Suprapubic skin (tissue), 4 donors: Measurements from ENCODE around the gene DAAM1. TPM values are rescaled to one million over a fixed set of nuclear protein-coding genes. Genes with fewer than 3 reads are reported as not detected.
A peak's percentile ranks its signal among the peaks of the same experiment; 100 is the strongest.

ENCODE experiments used
- DNase-seq, 2 donors: peaks; one replicate each; pipeline ENCODE4 v3.0.0-alpha.2; 2019; ENCODE audit warnings: low spot score in 2 of 2
- H3K27ac ChIP-seq: fragments of 200-600 bp; sonication (generic); one replicate; pipeline ENCODE4 v1.5.1; 2019
- H3K27me3 ChIP-seq: fragments of 200-600 bp; sonication (generic); one replicate; pipeline ENCODE4 v1.5.1; 2019
- H3K36me3 ChIP-seq: fragments of 200-600 bp; sonication (generic); one replicate; pipeline ENCODE4 v1.5.1; 2019
- H3K4me1 ChIP-seq: fragments of 200-600 bp; sonication (generic); one replicate; pipeline ENCODE4 v1.5.1; 2019
- H3K4me3 ChIP-seq: fragments of 200-600 bp; sonication (generic); one replicate; pipeline ENCODE4 v1.5.1; 2019; ENCODE audit warnings: mild to moderate bottlenecking
- H3K9me3 ChIP-seq: fragments of 200-600 bp; sonication (generic); one replicate; pipeline ENCODE4 v1.5.1; 2019
- CTCF ChIP-seq, 2 donors: fragments of 200-600 bp in 1 of 2; fragments of 450-650 bp in 1 of 2; sonication (generic) in 1 of 2; IDR thresholded peaks; one replicate each; pipeline ENCODE4 v1.5.1; 2016 to 2019; ENCODE audit warnings: antibody characterized with exemption in 2 of 2, mild to moderate bottlenecking in 1 of 2, moderate library complexity in 1 of 2
- EP300 ChIP-seq: sonication (generic); formaldehyde crosslinking; IDR thresholded peaks from one replicate; pipeline ENCODE4 v1.6.1; 2017; ENCODE audit warnings: antibody characterized with exemption
- POLR2A ChIP-seq, 2 donors: fragments of 450-650 bp; IDR thresholded peaks; one replicate each; pipeline ENCODE4 v1.6.1; 2017; ENCODE audit warnings: antibody characterized with exemption in 2 of 2, mild to moderate bottlenecking in 2 of 2, moderate library complexity in 2 of 2
- POLR2AphosphoS5 ChIP-seq, 3 donors: sonication (generic); formaldehyde crosslinking; IDR thresholded peaks; one replicate each; pipeline ENCODE4 v1.6.1; 2017; ENCODE audit warnings: antibody characterized with exemption in 3 of 3
- WGBS: methylation state at CpG from one replicate; pipeline ENCODE4 v1.1.5; 2018; 5-methylcytosine and 5-hydroxymethylcytosine counted together
- total RNA-seq, 4 donors: library from RNA; depleted of rRNA; stranded (reverse); fragments of >200 nt; gene quantifications; one replicate each; pipeline ENCODE4 v1.1.0, GENCODE V29; 2016

DAAM1 gene
- total RNA-seq, 4 donors from 2014 or later: 103 to 196 (median 171) TPM

GRCh38 chr14:59253527-59253926 lies 65.1 kb downstream of the DAAM1 start:
- peaks cover 54% of the 10 kb centered on the region for H3K4me1 ChIP-seq
- no peaks in the 10 kb centered on the region for H3K27me3 ChIP-seq
- H3K27ac ChIP-seq: peak overlapping the region; percentile 84
- no peaks in the 10 kb centered on the region for H3K36me3 ChIP-seq
- TF ChIP-seq EP300: no peak
- no peak for TF ChIP-seq POLR2AphosphoS5 (IDR thresholded peaks at IDR 0.05)
- TF ChIP-seq POLR2A (IDR thresholded peaks at IDR 0.05): no peak
- no peak for TF ChIP-seq CTCF (IDR thresholded peaks at IDR 0.05)
- H3K9me3 ChIP-seq: no peaks in the 10 kb centered on the region
- H3K4me3 ChIP-seq: no peak overlapping the region
- DNase-seq: no peak

GRCh38 chr14:59254146-59254910 lies 65.9 kb downstream of the DAAM1 start:
- no peak overlapping the region for H3K4me3 ChIP-seq
- H3K27ac ChIP-seq: peak overlapping the region; percentile 84
- H3K9me3 ChIP-seq: no peaks in the 10 kb centered on the region
- DNase-seq: peak in 1 of 2 donors; percentile 69
- TF ChIP-seq EP300: no peak
- peaks cover 48% of the 10 kb centered on the region for H3K4me1 ChIP-seq
- 17% methylated on average over 7 of the region's 7 CpGs for WGBS
- H3K36me3 ChIP-seq: no peaks in the 10 kb centered on the region
- no peaks in the 10 kb centered on the region for H3K27me3 ChIP-seq

GRCh38 chr14:59254911-59255545 lies 66.6 kb downstream of the DAAM1 start:
- H3K27me3 ChIP-seq: no peaks in the 10 kb centered on the region
- no peaks in the 10 kb centered on the region for H3K36me3 ChIP-seq
- no peak overlapping the region for H3K4me3 ChIP-seq
- TF ChIP-seq EP300 (no peak), POLR2AphosphoS5 (IDR thresholded peaks at IDR 0.05) (no peak), POLR2A (IDR thresholded peaks at IDR 0.05) (no peak), CTCF (IDR thresholded peaks at IDR 0.05) (no peak)
- peak overlapping the region; percentile 84 for H3K27ac ChIP-seq
- no peaks in the 10 kb centered on the region for H3K9me3 ChIP-seq
- peaks cover 44% of the 10 kb centered on the region for H3K4me1 ChIP-seq
- DNase-seq: peak in 1 of 2 donors; percentile 67
- WGBS: 35% methylated on average over 5 of the region's 5 CpGs

DNA sequence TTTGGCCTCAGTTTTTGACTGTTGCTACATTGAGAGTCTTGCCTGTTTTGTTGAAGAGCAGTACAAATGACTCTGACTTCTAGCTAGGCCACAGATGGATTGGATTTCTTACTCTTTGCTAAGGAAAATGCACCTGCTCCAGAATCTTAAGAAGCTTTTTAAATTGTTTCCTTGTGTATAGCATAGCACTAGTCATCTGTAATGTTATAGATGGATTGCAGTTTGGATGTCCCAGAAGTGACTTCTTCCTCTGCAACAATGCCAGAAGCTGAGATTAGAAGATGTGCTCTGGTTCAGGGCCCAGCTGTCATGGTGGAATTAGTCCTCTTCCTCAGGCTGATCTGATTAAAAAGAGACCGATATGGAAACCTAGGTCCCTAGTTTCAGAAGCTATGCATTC lies 67.9 kb downstream of the DAAM1 start:
- 88% methylated on average over 1 of the region's 1 CpG for WGBS
- no peak for TF ChIP-seq EP300
- no peak for TF ChIP-seq POLR2A (IDR thresholded peaks at IDR 0.05)
- no peak for TF ChIP-seq CTCF (IDR thresholded peaks at IDR 0.05)
- TF ChIP-seq POLR2AphosphoS5 (IDR thresholded peaks at IDR 0.05): no peak

DNA sequence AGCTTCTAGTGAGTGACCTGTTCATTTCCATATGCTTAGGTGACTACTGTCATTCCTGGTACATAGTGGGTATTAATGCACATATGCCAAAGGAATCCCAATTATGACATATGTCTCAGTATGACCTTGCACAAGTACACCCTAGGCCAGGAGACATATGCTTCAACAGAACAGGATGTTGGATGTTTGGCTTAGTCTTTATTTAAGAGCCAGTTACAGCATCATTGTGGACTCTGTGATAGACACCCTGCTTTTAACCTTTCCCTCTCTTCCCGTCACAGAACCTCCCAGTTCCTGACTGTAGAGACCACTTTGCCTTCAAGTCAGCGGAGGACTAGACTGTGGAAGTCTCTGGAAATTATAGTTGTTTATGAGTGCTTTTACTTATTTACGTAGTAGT lies 72.9 kb downstream of the DAAM1 start:
- Histone ChIP-seq H3K9me3 (no peaks in the 10 kb centered on the region), H3K4me1 (no peaks in the 10 kb centered on the region), H3K27ac (no peak overlapping the region), H3K36me3 (peaks cover 6% of the 10 kb centered on the region), H3K27me3 (no peaks in the 10 kb centered on the region), H3K4me3 (no peak overlapping the region)
- WGBS: 73% methylated on average over 3 of the region's 3 CpGs
- no peak for DNase-seq
- TF ChIP-seq POLR2AphosphoS5 (IDR thresholded peaks at IDR 0.05) (no peak), EP300 (no peak), CTCF (IDR thresholded peaks at IDR 0.05) (no peak), POLR2A (IDR thresholded peaks at IDR 0.05) (no peak)

More for the DNA sequence above, 67.9 kb downstream of the DAAM1 start:
- H3K27me3 ChIP-seq: no peaks in the 10 kb centered on the region
- no peak for DNase-seq
- H3K4me1 ChIP-seq: peaks cover 44% of the 10 kb centered on the region
- no peak overlapping the region for H3K4me3 ChIP-seq
- H3K9me3 ChIP-seq: no peaks in the 10 kb centered on the region
- no peak overlapping the region for H3K27ac ChIP-seq
- H3K36me3 ChIP-seq: no peaks in the 10 kb centered on the region
